NCI-H69 (cell line): ENCODE data around the gene MOCS1.
"Not testable (repeated sequence)": the region's sequence is repeated elsewhere in the genome, so short reads cannot be mapped to it uniquely, and the experiment has no call there.

Experiments
- DNase-seq: peaks from one replicate; lab custom pipeline; 2025; lab: John Stamatoyannopoulos, UW

Gene MOCS1

DNA sequence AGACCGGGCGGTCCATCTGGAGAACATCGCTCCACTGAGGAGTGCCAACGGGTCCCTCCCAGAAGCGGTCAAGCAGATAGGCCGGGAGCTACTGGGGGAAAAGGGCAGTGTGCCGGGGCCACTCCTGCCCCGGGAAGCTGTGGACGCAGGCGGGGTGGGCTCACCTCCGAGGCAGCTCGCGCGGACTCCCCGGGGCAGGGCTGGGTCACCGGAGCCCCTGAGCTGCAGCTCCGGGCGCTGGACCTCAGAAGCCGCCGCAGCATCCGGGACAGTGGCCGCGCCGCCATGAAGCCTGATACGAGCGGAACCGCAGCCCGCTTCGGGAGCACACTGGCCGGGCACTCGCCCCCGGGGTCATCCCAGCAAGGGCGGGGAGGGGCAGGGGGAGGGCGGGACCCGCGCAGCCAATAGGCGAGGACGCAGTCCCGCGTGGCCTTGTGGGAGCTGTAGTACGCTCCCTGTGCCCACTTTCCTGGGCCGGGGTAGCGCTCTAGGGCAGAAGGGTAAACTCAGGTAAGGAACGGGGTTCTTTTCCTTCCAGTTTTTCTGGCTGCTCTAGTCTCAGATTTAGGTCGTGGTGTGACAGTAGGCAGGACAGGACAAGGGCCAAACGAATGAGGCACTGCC is at the start of gene MOCS1:
MOCS1 (minus strand) TSS at position 332 of the 627 bp plus-strand sequence; CDS start at position 287, 45 bp downstream.
- peak; percentile 39 for DNase-seq

DNA sequence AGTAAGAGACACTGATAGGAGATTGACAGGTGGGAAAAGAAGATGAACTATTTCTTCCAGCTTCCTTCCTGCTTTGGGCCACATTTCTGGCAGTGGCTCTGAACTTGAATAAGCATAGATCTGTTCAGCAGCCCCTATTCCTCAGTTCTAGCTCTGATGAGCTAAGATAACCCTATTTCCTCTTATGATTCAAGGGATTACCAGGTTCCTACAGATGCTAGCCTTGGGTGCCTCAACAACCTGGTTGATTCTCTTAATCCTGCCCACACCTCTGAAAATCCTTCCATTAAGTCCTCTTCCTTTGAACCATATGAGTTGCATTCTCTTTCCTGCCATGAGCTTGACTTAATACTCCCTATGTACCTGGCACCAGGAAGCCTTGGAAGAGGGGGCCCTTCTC is 49.8 kb upstream of the MOCS1 start:
- no peak for DNase-seq

DNA sequence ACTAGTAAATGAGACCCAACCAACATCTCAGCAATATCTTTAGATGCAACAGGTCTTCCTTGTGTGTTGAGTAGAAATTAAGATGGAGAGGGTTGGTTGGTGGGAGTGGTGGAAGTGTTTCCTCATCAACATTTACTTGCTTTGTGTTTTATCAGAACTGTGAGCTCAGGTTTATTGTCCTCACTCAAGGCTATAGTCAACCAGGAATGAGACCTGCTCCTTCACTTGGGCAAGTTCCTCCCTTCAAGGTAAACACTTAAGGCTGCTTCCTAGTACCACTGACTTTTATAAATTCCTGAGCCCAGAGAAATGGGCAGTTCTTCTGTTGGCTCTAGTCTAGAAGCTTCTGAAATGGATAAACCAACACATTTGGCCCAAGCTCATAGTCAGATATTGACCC is 48.9 kb upstream of the MOCS1 start:
- no peak for DNase-seq

DNA sequence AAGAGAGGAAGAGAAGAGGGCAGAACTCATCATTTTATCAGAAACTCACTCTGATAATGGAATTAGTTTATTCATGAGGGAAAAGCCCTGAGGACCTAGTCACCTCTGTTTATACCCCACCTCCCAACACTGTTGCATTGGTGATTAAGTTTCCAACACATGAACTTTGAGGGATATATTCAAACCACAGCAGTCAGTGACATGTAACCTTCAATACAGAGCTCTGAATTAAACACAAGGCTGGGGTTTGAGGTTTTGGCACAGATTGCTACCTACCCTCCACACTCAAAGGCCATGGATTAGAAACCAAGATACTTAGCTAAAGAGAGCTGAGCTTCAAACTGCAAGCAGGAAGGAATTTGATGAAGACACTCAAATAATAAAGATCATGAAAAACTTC is 48.5 kb upstream of the MOCS1 start:
- no peak for DNase-seq

DNA sequence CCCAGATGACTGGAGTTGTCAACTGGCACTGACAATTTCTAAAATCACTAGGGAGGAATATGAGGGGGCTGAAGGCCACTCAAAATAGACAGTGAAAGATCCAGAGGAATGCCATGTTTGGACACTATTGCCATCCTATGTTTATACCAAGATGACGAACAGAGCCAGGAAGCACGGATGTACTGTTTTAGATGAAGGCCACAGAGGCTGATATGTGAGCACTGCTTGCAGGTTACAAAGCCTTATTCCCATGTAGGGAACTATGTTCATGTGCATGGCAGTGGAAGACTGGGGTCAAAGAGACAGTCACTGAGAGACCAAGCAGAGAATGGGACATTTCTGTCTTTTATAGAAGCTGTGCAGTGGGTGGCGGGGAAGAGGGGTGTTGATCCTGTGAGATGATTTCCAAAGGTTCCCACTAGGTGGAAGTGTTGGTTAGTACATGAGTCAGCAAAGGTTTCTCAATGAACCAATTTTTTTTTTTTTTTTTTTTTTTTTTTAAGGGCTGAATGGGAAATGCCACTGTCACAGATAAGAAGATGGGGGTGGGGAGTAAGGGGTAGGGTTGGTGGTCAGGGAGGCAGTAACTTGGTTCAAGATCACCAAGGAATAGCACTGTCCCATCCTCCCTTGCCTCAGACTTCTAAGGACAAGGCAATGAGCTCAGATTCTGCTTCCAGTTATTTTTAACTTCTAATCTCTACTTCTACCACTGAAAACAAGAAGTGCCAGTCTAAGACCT is 46.7 kb upstream of the MOCS1 start:
- DNase-seq, result peak; percentile 70

DNA sequence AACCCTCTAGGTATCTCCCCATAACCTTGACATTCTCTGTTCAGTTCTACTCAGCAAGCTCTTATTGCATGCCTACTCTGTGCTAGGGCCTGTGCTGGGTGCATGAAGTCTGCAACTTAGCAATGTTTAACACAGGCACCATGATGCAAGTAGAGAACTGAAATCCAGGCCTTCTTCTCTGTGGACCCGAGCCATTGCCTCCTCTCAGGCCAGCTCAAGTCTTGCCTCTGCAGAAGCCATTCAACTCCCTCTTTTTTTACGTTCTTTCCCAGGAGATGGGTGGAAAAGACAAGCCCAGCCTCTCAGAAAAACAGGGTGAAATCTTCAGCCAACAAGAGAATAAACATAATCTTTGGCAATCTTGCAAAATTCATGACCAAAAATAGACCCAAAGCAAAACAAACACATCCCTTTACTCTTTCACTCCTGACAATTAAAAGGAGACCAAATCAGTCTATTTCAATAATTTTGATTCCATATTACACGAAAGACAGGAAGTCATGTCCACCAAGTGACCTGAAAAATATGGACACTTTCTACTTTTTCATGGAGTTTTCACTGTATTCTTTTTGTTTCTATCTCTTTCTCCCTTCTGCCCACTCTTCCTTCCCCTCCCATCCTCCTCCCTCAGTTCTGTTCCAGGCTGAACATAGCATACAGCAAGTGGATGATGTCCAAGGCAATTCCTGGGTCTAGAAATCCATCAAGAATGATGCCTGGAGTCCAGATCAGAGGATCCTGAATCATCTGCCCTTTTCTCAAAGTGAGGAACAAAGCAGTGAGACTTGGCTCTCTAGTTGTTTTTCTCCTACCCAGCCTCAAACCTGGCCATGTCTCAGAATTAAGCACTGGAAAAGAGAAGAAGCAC is 45.4 kb upstream of the MOCS1 start:
- no peak for DNase-seq

DNA sequence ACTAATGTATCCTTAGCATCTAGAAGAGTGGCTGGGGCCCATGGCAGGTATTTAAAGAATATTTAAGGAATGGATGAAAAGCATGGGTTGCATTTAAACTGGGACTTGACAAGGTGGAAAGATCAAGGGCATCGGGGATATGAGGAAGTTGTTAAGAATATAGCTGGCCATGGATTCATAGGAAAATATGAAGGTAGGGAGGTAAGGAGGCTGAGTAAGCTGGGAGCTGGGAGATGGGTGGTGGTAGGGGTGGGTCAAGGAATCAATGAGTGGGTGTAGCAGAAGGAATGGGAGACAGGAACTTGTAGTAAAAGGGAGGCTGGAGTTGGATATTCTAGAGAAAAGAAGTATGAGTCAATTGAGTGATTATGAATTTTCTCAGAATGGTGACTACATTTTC is 44.0 kb upstream of the MOCS1 start:
- DNase-seq, result no peak

DNA sequence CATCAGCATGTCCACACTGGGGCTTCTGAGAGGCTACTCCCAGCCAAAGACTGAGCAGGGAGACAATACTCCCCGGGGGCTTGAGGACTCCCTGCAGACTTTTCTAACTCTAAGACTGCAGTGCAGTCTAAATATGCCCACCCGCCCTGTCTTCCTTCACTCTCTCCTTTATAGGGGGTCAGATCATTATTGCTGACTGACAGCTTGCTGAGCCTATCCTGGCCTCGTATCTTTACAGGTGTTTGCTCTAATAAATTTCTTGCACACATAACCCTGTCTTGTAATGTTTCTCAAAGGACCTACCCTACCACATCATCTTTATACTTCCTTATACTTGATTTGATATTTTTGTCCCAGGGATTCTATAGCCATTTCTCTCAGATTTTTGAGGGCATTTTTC is 39.4 kb upstream of the MOCS1 start:
- no peak for DNase-seq

DNA sequence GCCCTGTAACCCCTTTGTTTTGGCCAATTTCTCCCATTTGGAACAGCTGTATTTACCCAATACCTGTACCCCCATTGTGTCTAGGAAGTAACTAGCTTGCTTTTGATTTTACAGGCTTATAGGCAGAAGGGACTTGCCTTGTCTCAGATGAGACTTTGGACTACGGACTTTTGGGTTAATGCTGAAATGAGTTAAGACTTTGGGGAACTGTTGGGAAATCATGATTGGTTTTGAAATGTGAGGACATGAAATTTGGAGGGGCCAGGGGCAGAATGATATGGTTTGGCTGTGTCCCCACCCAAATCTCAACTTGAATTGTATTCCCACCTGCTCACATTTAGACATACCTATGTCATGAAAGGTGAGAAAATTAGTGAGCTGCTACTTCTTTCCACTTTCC is 38.5 kb upstream of the MOCS1 start:
- DNase-seq, result not testable (repeated sequence)

DNA sequence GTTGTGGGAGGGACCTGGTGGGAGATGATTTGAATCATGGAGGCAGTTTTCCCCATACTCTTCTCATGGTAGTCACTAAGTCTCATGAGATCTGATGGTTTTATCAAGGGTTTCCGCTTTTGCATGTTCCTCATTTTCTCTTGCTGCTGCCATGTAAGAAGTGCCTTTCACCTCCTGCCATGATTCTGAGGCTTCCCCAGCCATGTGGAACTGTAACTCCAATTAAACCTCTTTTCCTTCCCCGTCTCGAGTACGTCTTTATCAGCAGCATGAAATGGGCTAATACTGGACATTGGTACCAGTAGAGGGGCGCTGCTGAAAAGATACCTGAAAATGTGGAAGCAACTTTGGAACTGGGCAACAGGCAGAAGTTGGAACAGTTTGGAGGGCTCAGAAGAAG is 36.9 kb upstream of the MOCS1 start:
- DNase-seq, result not testable (repeated sequence)

DNA sequence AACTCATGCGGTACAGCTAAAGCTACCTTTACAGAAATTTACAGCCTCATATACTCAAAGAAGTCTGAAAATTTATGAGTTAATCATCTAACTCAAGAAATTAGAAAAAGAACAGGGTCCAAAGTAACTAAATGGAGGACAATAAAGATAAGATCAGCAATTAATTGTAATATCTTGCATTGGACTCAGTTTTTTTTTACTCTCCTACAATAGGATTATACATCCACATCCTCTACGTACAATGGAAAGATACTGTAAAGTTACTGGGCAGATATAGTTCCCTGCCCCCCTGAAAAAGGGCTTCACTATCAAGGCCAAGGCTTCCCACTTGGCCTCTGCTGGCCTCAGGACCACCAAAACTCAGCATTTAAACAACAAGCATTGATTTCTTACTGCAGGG is 31.5 kb upstream of the MOCS1 start:
- DNase-seq, result no peak

DNA sequence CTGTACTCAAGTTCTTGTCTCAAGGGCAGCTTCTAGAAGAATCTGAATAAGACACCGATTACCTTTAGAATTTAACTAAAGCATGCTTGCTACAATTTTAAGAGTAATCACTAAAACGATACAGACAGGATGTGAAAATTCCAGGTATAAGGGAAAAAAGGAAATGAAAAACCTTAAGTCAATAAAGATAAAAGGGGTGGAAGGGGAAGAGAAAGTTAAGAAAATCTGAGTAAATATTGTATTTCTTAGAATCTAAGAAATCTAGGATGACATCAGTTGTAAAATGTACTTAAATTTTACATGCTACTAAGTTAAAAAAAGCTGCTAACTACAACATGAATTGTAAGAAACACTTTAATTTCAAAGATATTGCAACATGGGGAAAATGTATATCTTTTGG is 30.3 kb upstream of the MOCS1 start:
- no peak for DNase-seq

DNA sequence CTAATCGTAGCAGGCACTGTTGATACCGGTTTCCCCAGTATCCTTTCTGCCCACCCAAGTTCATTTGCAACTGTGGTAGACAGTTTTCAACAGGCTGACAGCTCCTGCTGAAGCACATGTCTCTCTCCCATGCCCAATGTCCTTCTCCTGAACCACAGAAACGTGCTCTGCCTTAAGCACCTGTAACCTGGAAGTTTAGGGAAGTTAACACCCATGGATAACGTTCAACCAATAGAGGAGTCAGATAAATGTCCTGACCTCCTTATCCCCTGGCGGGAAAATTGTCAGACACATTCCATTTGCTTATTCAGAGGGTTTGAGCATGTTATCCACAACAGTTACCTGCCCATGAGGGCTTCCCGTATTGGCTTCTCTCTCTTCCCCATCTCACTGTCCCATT is 29.8 kb upstream of the MOCS1 start:
- no peak for DNase-seq

DNA sequence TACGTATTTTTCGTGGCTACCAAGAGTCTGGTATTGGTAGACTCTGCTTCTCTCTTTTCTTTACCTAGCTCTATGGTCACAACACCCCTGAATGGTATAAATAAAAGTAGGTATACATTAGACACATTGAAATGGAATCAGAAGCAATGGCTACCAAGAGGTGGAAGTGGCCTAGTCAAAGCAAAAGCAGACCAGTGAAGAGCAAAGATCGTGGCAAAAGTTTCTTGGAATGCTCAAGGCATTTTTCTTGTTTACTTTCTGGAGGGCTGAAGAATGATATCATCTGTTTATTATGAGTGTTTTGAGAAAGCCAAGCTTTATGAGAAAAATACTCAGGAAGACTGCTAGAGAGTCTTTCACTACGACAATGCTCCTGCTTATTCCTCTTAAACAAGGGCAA is 28.6 kb upstream of the MOCS1 start:
- no peak for DNase-seq

DNA sequence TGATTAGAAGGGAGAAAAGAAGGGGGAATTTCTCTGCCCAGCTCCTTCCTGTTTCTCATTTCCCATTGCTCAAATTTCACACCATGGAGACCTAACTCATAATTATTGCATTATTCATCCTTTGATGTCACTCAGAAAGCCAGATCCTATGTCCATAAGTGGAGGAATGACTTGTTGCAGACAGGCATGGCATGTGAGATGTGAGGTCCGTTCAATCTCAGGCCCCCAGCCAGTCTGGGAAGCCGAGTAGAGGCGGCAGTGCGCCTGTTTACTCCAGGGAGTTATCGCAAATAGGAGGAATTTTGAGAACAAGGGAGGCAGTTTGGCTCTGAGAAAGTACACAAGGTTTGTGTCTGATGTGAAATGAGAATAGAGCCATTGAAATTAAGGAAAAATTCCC is 26.9 kb upstream of the MOCS1 start:
- no peak for DNase-seq

DNA sequence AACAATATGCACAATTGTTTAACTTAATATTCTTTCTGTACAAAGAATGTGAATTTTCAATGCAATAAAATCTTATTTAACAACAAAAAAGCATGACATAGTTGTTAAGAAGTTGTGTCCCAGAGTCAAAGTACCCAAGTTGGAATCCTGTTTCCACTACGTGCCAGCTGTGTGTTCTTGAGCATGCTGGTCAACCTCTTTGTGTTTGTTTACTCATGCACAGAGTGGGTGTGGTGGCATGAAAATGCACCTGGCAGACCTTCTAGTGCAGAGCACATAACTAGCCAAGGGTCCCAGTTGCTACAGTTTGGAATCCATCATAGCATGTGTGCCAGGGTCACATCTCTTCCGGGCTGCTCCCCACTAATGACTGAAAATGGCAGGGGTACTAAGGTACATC is 24.7 kb upstream of the MOCS1 start:
- DNase-seq, result peak; percentile 4

DNA sequence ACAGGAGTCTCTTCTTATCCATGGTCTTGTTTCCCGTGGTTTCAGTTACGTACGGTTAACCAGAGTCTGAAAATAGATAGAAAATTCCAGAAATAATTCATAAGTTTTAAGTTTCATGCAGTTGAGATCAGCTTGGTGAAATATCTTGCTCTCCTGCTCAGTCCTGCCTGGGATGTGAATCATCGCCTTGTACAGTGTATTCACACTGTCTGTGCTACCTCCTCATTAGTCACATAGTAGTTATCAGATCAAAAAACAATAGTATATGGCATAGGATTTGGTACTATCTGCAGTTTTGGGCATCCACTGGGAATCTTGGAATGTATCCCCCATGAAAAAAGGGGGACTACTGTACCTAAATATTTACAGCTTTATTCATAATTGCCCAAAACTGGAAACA is 22.7 kb upstream of the MOCS1 start:
- no peak for DNase-seq

DNA sequence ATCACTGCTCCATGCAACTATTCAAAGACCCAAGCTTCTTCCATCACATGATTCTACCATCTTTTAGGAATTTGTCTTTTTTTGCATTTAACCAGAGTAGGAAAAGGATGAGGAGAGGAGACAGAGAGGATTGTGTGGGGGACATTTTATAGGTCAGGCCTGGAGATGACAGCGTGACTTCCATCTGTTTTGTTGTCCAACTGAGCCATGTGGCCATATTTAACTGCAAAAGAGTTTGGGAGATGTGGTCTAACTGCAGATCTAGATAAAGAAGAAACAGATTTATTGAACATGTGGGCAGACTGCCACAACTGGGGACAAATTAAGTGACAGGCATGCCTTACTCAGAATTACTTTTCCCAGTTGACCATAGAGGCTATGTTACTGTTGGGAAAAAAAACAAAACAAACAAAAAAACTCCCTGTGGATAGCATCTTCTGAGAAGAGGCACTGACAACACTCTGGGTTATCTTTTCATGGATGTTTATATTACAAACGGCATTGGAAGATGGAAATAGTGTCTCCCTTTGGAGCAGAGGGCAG is 18.9 kb upstream of the MOCS1 start:
- DNase-seq, result no peak

DNA sequence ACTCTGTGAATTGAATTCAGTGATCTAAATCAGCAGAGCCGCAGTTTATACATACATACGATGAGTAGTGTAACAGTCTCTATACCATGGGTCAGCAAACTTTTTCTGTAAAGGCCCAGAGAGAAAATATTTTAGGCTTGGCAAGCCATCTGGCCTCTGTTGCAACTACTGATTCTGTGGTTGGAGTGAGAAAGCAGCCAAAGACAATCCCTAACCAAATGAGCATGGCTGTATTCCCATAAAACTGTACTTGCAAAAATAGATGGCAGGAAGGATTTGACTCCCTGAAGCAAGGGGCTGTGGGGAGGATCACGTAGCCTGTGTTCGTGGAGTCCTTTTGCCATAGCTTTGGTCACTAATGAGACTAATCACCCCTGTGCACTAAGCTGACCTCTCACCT is 17.9 kb upstream of the MOCS1 start:
- DNase-seq, result no peak

DNA sequence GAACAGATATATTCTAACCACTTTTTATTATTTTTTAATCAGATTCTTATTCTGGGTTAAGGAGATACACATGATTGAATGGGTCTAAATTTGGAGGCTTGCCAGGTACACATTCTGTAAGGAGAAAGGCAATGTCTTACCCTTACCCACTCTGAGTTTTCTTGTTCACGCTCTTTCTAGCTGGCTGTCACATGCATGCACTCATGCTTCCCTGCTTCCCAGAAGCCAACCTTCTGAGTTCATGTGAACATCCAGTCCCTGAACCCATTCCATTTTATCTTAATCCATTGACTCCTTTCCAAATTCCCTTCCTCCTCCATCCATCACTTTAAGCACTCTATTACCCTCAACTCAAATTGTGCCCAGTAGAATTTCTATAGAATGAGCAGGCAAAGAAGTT is 17.5 kb upstream of the MOCS1 start:
- DNase-seq, result no peak

DNA sequence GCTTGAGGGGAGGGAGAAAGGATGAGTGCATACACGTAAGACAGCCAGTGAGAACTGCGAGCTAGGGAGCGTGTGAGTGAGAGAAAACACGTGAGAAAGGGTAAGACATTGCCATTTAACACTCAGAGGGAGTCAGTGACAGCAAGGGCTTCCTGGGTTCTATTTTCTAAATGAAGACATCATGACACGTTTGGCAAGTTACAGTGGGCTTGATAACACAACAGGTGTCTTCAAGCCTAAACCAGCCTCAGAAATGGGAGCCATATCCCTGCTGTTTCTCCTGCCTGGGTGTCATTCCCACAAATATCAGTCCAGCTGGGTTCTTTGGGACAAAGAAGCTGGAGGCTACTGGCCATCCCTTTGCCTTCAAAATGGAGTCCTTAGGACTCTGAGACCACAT is 16.9 kb upstream of the MOCS1 start:
- no peak for DNase-seq

DNA sequence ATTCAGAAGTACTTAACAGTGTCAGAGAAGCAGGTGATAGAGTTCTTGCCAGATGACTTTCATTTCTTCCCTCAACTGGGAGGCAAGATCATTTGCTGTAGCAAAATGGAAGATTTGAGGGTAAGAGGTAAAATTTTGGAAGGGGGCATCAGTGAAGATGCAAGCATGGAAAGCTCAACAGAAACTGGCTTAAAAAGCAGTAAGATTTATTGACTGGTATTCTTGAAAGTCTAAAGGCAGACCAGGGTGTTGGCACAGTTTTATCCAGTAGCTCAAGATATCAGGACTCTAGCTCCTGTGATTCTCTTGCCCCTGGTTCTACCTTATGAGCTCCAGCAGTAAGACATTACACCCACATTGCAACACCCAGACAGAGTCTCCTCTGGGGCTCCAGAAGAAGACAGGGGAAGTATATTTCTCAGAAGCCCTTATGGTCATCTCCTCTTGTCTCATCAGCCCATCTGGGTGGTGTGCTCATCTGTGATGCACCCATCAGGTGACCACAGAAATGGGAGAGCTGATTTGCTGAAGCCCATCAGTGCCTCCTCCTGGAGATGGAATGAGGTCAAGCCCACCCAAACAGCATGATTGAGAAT is 16.0 kb upstream of the MOCS1 start:
- DNase-seq, result no peak
